Measurements from ENCODE around the gene MPZL1.
"Not testable (repeated sequence)": the region's sequence is repeated elsewhere in the genome, so short reads cannot be mapped to it uniquely, and the experiment has no call there.

Gene MPZL1

GRCh38 chr1:167784876-167785550, 63.2 kb downstream of the MPZL1 start:
- no peak for DNase-seq

DNA sequence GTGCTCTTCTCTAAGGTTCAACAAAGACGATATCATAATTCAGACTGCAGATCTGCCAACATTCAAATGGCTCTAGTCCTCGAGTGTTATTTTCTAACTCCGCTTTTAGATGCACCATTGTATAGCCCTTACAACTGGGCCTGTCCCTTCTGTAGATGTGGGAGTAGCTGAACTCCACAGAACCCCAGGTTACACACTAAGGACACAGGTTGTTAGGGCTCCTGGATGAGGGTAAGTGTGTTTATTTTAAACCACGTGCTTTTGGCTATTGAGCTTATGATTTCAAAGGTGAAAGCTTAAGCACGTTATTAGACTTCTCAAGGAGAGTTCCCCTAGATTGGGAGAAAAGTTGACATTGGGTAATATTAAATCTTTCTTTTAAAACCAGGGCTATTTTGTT, 64.7 kb downstream of the MPZL1 start:
- no peak for DNase-seq

GRCh38 chr1:167789501-167789900, 67.7 kb downstream of the MPZL1 start:
- DNase-seq = no peak

GRCh38 chr1:167790117-167790516, 68.3 kb downstream of the MPZL1 start:
- DNase-seq = no peak

GRCh38 chr1:167791281-167792187, 69.8 kb downstream of the MPZL1 start:
- no peak for DNase-seq

- DNase-seq = no peak
These were observed 70.4 kb downstream of the MPZL1 start for GRCh38 chr1:167792188-167792565.

DNA sequence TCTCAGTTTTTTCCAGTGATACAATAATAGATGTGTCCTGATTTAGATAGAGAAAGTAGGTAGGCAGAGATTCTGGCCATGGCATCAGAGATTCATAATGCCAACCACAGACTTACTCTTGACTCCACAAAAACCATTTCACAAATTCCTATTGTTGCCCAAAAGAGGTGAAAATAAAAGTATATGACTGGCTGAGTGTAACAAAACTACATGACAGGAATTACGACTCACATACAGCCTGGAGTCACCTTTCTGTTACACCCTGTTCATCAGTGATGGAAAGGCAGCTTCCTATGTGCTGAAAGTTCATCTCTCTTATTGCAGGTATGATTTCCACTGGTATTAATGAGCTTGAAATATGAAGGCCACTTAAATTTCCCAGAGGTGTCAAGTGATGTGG, 72.3 kb downstream of the MPZL1 start:
- DNase-seq = no peak

DNA sequence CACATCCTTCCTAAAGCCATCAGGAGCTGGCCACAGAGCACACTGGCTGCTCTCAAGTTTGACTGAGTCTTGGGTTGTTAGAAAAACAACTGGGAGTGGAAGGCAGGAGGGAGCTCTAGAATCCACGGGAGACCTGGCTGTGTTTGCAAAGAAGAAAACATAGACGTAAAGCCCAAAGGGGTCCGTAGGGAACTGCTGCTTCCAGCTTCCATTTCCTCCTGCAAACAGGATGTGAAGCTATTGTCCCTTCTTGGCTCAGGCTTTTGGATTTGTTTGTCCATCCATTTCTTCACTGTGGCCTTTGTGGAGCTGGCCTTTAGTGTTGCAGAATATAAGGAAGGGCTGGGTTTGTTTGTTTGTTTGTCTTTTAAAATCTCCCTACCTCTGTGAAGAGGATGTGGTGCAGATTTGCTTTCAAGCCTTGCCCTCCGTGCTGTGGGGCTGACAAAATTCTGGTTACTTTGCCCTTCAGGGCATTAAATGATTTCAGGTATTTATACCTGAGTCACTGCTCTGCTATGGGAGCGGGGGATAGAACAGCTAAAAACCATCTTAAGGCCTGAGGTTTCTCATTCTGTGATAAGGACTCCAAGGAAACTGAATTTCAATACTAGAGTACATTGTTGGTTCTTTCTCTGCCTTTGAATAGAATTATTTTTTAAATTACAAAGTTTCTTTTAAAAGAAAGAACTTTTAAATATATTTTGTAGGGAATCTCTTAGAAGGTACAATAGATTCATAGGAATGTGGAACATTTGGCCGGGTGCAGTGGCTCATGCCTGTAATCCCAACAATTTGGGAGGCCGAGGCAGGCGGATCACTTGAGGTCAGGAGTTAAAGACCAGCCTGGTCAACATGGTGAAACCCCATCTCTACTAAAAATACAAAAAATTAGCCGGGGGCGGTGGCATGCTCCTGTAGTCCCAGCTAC, 74.3 kb downstream of the MPZL1 start:
- no peak for DNase-seq

GRCh38 chr1:167797015-167797414, 75.2 kb downstream of the MPZL1 start:
- DNase-seq = no peak

DNA sequence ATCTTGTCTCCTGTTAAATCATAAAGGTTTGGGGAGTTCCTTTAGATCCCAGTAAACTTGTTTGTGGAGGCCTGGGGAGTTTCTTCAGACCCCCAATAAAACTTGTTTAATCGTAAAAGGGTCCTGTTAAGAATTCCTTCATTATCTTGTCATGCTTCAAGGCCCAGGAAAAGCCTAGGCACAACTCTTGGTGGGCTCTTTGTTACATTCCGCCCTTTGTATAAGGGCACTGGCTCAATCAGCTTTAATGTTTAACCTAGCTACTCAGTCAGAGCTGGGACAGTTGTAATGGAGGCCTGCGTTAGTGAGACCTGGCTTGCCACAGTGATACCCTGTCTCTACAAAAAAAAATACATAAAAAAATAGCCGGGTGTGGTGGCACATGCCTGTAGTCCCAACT, 77.2 kb downstream of the MPZL1 start:
- DNase-seq = no peak

DNA sequence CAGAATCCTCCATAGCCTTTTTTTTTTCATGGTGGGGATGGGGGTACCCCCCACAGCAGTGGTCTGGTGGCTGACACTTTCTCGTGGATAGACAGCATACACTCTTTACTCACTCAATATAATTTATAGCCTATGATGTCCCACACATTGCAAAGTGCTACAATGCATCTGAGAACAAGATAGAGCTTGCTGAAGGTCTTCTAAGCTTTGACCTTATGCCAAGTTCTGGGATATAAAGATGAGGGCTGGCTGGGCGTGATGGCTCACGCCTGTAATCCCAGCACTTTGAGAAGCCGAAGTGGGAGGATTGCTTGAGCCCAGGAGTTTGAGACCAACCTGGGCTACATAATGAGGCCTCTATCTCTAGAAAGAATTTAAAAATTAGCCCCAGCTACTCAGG, 78.0 kb downstream of the MPZL1 start:
- no peak for DNase-seq

DNA sequence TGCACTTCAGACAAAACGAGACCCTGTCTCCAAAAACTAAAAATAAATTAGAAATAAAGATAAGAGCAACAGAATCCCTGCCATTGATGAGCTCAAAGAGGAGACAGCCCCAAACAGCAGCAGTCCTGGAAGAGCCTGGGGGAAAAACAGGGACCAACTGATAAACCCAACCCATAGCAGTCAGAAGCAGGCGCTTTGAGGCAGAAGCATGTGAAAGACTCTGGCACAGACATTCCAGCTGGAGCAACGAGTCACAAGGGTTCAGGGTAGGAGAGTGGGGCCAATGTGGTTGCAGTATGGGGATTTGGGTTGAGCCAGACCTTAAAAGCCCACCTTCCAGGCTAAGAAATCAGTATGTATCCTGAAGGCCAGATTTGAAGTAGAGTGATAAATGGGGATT, 78.5 kb downstream of the MPZL1 start:
- DNase-seq = no peak

DNA sequence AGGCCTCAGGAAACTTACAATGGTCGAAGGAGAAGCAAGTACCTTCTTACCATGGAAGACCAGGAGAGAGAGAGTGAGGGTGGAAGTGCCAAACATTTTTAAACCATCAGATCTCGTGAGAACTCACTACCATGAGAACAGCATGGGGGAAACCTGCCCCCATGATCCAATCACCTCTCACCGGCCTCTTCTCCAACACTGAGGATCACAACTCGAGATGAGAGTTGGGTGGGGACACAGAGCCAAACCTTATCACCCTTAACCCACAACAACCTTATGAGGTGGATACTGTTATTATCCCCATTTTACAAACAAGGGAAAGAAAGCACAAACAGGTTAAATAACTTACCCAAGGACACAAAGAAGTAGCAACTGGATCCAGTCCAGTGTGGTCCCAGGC, 80.5 kb downstream of the MPZL1 start:
- no peak for DNase-seq

GRCh38 chr1:167803358-167804207, 81.8 kb downstream of the MPZL1 start:
- peak; percentile 93 to 95 for DNase-seq

- DNase-seq = peak; percentile 30 to 32
These were observed 83.3 kb downstream of the MPZL1 start for GRCh38 chr1:167805041-167805556.

GRCh38 chr1:167806235-167806634, 84.5 kb downstream of the MPZL1 start:
- not testable (repeated sequence) for DNase-seq

DNA sequence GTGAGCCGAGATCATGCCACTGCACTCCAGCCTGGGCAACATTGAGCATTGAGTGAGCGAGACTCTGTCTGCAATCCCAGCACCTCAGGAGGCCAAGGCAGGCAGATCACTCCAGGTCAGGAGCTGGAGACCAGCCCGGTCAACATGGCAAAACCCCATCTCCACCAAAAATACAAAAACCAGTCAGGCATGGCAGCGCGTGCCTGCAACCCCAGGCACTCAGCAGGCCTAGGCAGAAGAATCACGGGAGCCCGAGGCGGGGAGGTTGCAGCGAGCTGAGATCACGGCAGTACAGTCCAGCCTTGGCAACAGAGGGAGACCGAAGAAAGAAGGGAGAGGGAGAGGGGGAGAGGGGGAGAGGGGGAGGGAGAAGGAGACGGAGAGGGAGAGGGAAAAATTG, 84.9 kb downstream of the MPZL1 start:
- DNase-seq = not testable (repeated sequence)

- no peak for DNase-seq
These were observed 86.3 kb downstream of the MPZL1 start for GRCh38 chr1:167808104-167808503.

- DNase-seq = no peak
These were observed 86.9 kb downstream of the MPZL1 start for GRCh38 chr1:167808690-167809089.

DNA sequence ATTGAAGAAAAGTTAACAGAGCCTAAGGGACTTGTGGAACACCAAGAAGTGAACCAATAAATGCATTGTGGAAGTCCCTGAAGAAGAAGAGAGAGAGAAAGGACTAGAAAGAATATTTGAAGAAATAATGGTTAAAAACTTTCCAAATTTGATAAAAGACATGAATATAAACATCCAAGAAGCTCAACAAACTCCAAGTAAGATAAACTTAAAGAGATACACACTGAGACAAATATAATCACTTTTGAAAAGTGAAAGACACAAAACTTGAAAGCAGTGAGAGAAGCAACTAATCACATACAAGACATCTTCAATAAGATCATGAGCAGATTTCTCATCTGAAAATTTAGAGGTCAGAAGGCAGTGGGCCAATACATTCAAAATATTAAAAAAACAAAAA, 91.2 kb downstream of the MPZL1 start:
- no peak for DNase-seq

- no peak for DNase-seq
These were observed 93.9 kb downstream of the MPZL1 start for GRCh38 chr1:167815650-167816049.
